HepG2 (cell line): ENCODE results near the gene CLCN2. TPM values are rescaled to one million over a fixed set of nuclear protein-coding genes. Genes with fewer than 3 reads are reported as not detected.

Experiments
- ARID4A ChIP-seq: sonication (generic); formaldehyde crosslinking; IDR thresholded peaks from 2 replicates; pipeline ENCODE4 v1.5.0; 2020; ENCODE audit warnings: mild to moderate bottlenecking, missing genetic modification reagents, borderline replicate concordance
- DMAP1 ChIP-seq: IDR thresholded peaks from 2 replicates; pipeline ENCODE4 v1.6.1; 2016
- DR1 ChIP-seq: sonication (generic); formaldehyde crosslinking; IDR thresholded peaks from 2 replicates; pipeline ENCODE4 v1.8.0; 2021; ENCODE audit warnings: mild to moderate bottlenecking, missing genetic modification reagents, inconsistent platforms
- E2F1 ChIP-seq: sonication (generic); formaldehyde crosslinking; IDR thresholded peaks from 2 replicates; pipeline ENCODE4 v1.5.0; 2020; ENCODE audit warnings: missing genetic modification reagents
- HES4 ChIP-seq: sonication (generic); formaldehyde crosslinking; IDR thresholded peaks from 2 replicates; pipeline ENCODE4 v1.9.0; 2021; ENCODE audit warnings: mild to moderate bottlenecking, missing genetic modification reagents, borderline replicate concordance
- HNRNPK ChIP-seq: fragments of 200-400 bp; formaldehyde crosslinking; IDR thresholded peaks from 2 replicates; pipeline ENCODE4 v1.6.1; 2018; ENCODE audit warnings: low read length, low read depth, moderate library complexity, mild to moderate bottlenecking; ENCODE audit not compliant: poor library complexity, severe bottlenecking
- MAZ ChIP-seq, 2 experiments: sonication (generic) in 1 of 2; formaldehyde crosslinking in 1 of 2; IDR thresholded peaks; 2 replicates each; pipeline versions ENCODE4 v1.5.0 to v1.6.1; 2012 to 2020; ENCODE audit warnings: low read depth in 2 of 2, mild to moderate bottlenecking in 2 of 2, borderline replicate concordance in 1 of 2, improper control_type of control experiment in 1 of 2, low read length in 1 of 2, missing genetic modification reagents in 1 of 2, moderate library complexity in 1 of 2
- MED1 ChIP-seq: sonication (generic); formaldehyde crosslinking; IDR thresholded peaks from 2 replicates; pipeline ENCODE4 v1.4.0; 2020; ENCODE audit warnings: missing genetic modification reagents
- MED13 ChIP-seq: sonication (generic); formaldehyde crosslinking; IDR thresholded peaks from 2 replicates; pipeline ENCODE4 v1.5.0; 2020; ENCODE audit warnings: missing genetic modification reagents
- MIXL1 ChIP-seq: IDR thresholded peaks from 2 replicates; pipeline ENCODE4 v1.6.1; 2016
- MNT ChIP-seq: fragments of 450-650 bp; IDR thresholded peaks from 2 replicates; pipeline ENCODE4 v1.6.1; 2016
- PBX2 ChIP-seq: IDR thresholded peaks from 2 replicates; pipeline ENCODE4 v1.6.1; 2016; ENCODE audit warnings: control low read depth
- RAD51 ChIP-seq: fragments of 450-650 bp; IDR thresholded peaks from 2 replicates; pipeline ENCODE4 v1.6.1; 2016; ENCODE audit warnings: borderline replicate concordance
- ZBTB2 ChIP-seq: sonication (generic); formaldehyde crosslinking; IDR thresholded peaks from 2 replicates; pipeline ENCODE4 v1.8.0; 2022; ENCODE audit warnings: low read depth, missing genetic modification reagents
- ZBTB7B ChIP-seq: sonication (generic); formaldehyde crosslinking; IDR thresholded peaks from 2 replicates; pipeline ENCODE4 v1.4.0; 2020; ENCODE audit warnings: missing genetic modification reagents
- ZMYM3 ChIP-seq: sonication (generic); formaldehyde crosslinking; IDR thresholded peaks from 2 replicates; pipeline ENCODE4 v1.5.1; 2020; ENCODE audit warnings: mild to moderate bottlenecking, missing genetic modification reagents
- ZNF234 ChIP-seq: sonication (generic); formaldehyde crosslinking; conservative IDR thresholded peaks from 2 replicates; pipeline ENCODE4 v1.5.1; 2020; ENCODE audit warnings: mild to moderate bottlenecking, missing genetic modification reagents
- ZNF275 ChIP-seq: sonication (generic); formaldehyde crosslinking; IDR thresholded peaks from 2 replicates; pipeline ENCODE4 v1.8.0; 2022; ENCODE audit warnings: missing genetic modification reagents, mild to moderate bottlenecking, inconsistent platforms, borderline replicate concordance
- ZSCAN29 ChIP-seq: sonication (generic); formaldehyde crosslinking; conservative IDR thresholded peaks from 2 replicates; pipeline ENCODE4 v1.4.0; 2020; ENCODE audit warnings: mild to moderate bottlenecking, missing genetic modification reagents
- polyA plus RNA-seq, 8 experiments: library from polyadenylated mRNA; depleted of rRNA in 3 of 8; stranded (reverse) in 7 of 8; unstranded in 1 of 8; fragments of >200 nt; fragmentation: Illumina TruSeq in 4 of 8; extraction: Trizol in 4 of 8; gene quantifications; 2 replicates each; pipeline versions ENCODE4 v1.2.1 to v1.2.3, GENCODE V29; 2011 to 2016; ENCODE audit warnings: low read depth in 4 of 8, missing spikeins in 1 of 8, mixed read lengths in 1 of 8; ENCODE audit not compliant: insufficient read depth in 1 of 8
- total RNA-seq, 5 experiments: library from RNA; depleted of rRNA; stranded (reverse); fragments of >200 nt; fragmentation: Illumina TruSeq; extraction: Trizol; gene quantifications; 2 replicates each; pipeline ENCODE4 v1.2.3, GENCODE V29; 2016; ENCODE audit warnings: low read depth in 1 of 5

The CLCN2 gene
- total and polyA plus RNA-seq, 2 of the 13 experiments (the other 11 are each of a cell fraction or from before 2014, with no cell fraction given): 11.4 to 13.5 TPM

GRCh38 chr3:184361532-184361931 lies at the start of gene CLCN2, which contains the start of gene POLR2H (continued):
- TF ChIP-seq E2F1: 0 out of 2 replicates have a peak, but pooled peaks have one; percentile 61
- no peak for TF ChIP-seq PBX2
- peak; percentile 69 for TF ChIP-seq ARID4A (CRISPR knock-in tag)
- TF ChIP-seq HNRNPK: peak; percentile 47
- TF ChIP-seq ZMYM3 (CRISPR knock-in tag): no peak
- TF ChIP-seq MED1 (CRISPR knock-in tag): peak; percentile 70
- no peak for TF ChIP-seq MIXL1 (CRISPR knock-in tag)
- TF ChIP-seq RAD51: no peak
- TF ChIP-seq DMAP1: no peak
- TF ChIP-seq ZBTB2 (CRISPR knock-in tag): peak; percentile 64; the same call in 1 of the 2 replicates
- no peak for TF ChIP-seq ZNF234
- TF ChIP-seq MNT: no peak
- no peak for TF ChIP-seq ZSCAN29
- no peak; the same call in 1 of the 2 replicates for TF ChIP-seq MAZ (IDR thresholded peaks at IDR 0.05; ENCODE audit: borderline replicate concordance, low read depth, low read length)
- peak; percentile 56; the same call in 1 of the 2 replicates for TF ChIP-seq MAZ (CRISPR knock-in tag; IDR thresholded peaks at IDR 0.05; ENCODE audit: low read depth)
- peak; percentile 38 for TF ChIP-seq HES4
- TF ChIP-seq ZNF275 (CRISPR knock-in tag): peak; percentile 63; the same call in 1 of the 2 replicates
- TF ChIP-seq ZBTB7B: peak; percentile 13; the same call in 1 of the 2 replicates
- TF ChIP-seq DR1: peak; percentile 24; the same call in 1 of the 2 replicates
- 0 out of 2 replicates have a peak, but pooled peaks have one; percentile 46 for TF ChIP-seq MED13
